ENCODE data around the gene PLXDC2. TPM values are rescaled to one million over a fixed set of nuclear protein-coding genes. Genes with fewer than 3 reads are reported as not detected.

PLXDC2 gene
- total and polyA plus RNA-seq, 2 experiments from 2014 or later = 13.5 to 19.4 TPM

DNA sequence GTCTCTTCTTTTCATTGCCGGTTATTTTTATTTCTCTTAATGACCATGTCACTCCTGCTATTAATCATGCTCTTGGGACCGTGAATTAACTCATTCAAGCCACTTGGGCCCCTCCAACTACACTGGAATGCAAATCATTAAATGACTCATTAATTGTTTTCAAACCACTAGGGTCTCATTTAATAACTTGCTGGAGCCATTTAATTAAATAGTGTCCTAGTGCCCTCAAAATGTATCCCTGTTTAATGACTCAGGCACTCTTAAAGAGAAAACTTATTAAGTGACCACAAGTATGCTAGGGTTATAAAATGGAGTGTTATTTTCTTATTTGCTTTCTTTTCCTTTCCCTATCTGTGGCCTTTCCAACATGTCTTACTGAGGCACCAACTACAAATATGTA is 73.0 kb downstream of the PLXDC2 start:
- H3K4me2 ChIP-seq = no peak overlapping the region
- peaks cover 9% of the 10 kb centered on the region; the same call in 2 of the 3 replicates for H3K36me3 Mint-ChIP-seq (ENCODE audit: low read depth)
- no peak overlapping the region for H2AFZ ChIP-seq
- H3K9me2 ChIP-seq (ENCODE audit: insufficient read depth) = no peaks in the 10 kb centered on the region
- no peak for DNase-seq (ENCODE audit: low spot score)
- TF ChIP-seq ZNF462 (CRISPR knock-in tag; IDR thresholded peaks at IDR 0.05) = no peak
- no peak for TF ChIP-seq EZH2 (IDR thresholded peaks at IDR 0.05; ENCODE audit: low read depth, unreplicated experiment)
- no peak for TF ChIP-seq NANOG (IDR thresholded peaks at IDR 0.05; ENCODE audit: borderline replicate concordance)
- no peak overlapping the region for H3K27ac ChIP-seq (ENCODE audit: low read depth)
- H3K9me3 Mint-ChIP-seq = peaks cover 4% of the 10 kb centered on the region; the same call in 1 of the 3 replicates
- H4K20me1 ChIP-seq (replicated peaks; ENCODE audit: insufficient read depth) = 0 out of 2 replicates have a peak, but pooled peaks cover 3% of the 10 kb centered on the region
- no peaks in the 10 kb centered on the region for H3F3A ChIP-seq (replicated peaks; ENCODE audit: low read depth)
- H3K27ac Mint-ChIP-seq = no peak overlapping the region
- no peaks in the 10 kb centered on the region for H3K27me3 Mint-ChIP-seq (ENCODE audit: insufficient read depth, low read depth, poor library complexity)
- peaks cover 79% of the 10 kb centered on the region for H3K79me2 ChIP-seq (replicated peaks; ENCODE audit: insufficient read depth)
- ATAC-seq = no peak
- H3K4me1 Mint-ChIP-seq = peaks cover 35% of the 10 kb centered on the region
- H3K4me3 ChIP-seq = no peak overlapping the region
- H3K4me1 ChIP-seq (ENCODE audit: insufficient read depth) = peaks cover 19% of the 10 kb centered on the region
- H3K27me3 ChIP-seq (ENCODE audit: insufficient read depth) = no peaks in the 10 kb centered on the region
- no peaks in the 10 kb centered on the region for H3K36me3 ChIP-seq (ENCODE audit: insufficient read depth)
- no peak overlapping the region for H3K4me3 Mint-ChIP-seq

DNA sequence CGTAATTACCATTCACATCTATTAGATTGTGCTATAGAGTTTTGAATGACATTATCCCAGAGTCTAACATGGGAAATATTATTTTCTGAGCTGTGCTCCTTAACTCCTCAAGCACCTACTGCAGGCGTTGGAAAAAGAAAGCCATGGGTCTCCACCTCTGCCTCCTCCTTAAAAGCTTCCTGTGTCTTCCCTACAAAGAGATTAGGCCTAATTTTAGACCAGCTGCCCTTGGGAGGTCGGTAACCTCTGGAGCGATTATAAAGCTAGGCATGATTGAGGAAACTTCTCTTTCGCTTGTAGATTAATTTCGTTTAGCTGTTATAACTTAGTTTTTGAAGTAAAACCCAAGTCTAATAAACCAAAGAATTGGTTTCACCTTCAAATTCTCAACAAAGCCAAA is 75.2 kb downstream of the PLXDC2 start:
- Histone ChIP-seq H3K79me2 (replicated peaks; ENCODE audit: insufficient read depth) (peaks cover 72% of the 10 kb centered on the region), H3K4me3 (no peak overlapping the region), H2AFZ (no peak overlapping the region), H3K36me3 (ENCODE audit: insufficient read depth) (no peaks in the 10 kb centered on the region), H3K4me1 (ENCODE audit: insufficient read depth) (peaks cover 19% of the 10 kb centered on the region), H3K27me3 (ENCODE audit: insufficient read depth) (no peaks in the 10 kb centered on the region), H3K27ac (ENCODE audit: low read depth) (no peak overlapping the region), H3K9me2 (ENCODE audit: insufficient read depth) (no peaks in the 10 kb centered on the region), H3F3A (replicated peaks; ENCODE audit: low read depth) (no peaks in the 10 kb centered on the region), H4K20me1 (replicated peaks; ENCODE audit: insufficient read depth) (peaks cover 3% of the 10 kb centered on the region; the same call in 1 of the 2 replicates), H3K4me2 (no peak overlapping the region; the same call in 1 of the 2 replicates)
- Mint-ChIP-seq H3K36me3 (ENCODE audit: low read depth) (peaks cover 10% of the 10 kb centered on the region; the same call in 2 of the 3 replicates), H3K9me3 (no peaks in the 10 kb centered on the region; the same call in 2 of the 3 replicates), H3K4me1 (peaks cover 38% of the 10 kb centered on the region), H3K27ac (no peak overlapping the region), H3K27me3 (ENCODE audit: insufficient read depth, low read depth, poor library complexity) (no peaks in the 10 kb centered on the region), H3K4me3 (no peak overlapping the region)
- ATAC-seq (no peak; the same call in 2 of the 3 replicates), DNase-seq (ENCODE audit: low spot score) (no peak)
- TF ChIP-seq JUNB (IDR thresholded peaks at IDR 0.05; ENCODE audit: unreplicated experiment) (no peak), CTCF (conservative IDR thresholded peaks at IDR 0.05; ENCODE audit: low read depth in 2 of 2) (no peak)
